ENCODE data around the gene ATP11A. TPM values are rescaled to one million over a fixed set of nuclear protein-coding genes. Genes with fewer than 3 reads are reported as not detected.

Gene ATP11A
- total RNA-seq, 1 donor from 2014 or later: 6.1 TPM

GRCh38 chr13:112790735-112791641 lies 101.2 kb downstream of the ATP11A start:
- no peak for TF ChIP-seq CTCF (IDR thresholded peaks at IDR 0.05; ENCODE audit: insufficient read depth, low read length, severe bottlenecking)
- Histone ChIP-seq H3K36me3 (ENCODE audit: control insufficient read depth, insufficient read depth, low read length) (no peaks in the 10 kb centered on the region), H3K4me3 (ENCODE audit: low read depth, low read length) (no peak overlapping the region), H3K27me3 (ENCODE audit: control insufficient read depth, insufficient read depth, low read length) (no peaks in the 10 kb centered on the region)
- DNase-seq (ENCODE audit: low read depth) (peak; percentile 23), FAIRE-seq (no peak)

- TF ChIP-seq CTCF (IDR thresholded peaks at IDR 0.05; ENCODE audit: insufficient read depth, low read length, severe bottlenecking): no peak
- Histone ChIP-seq H3K4me3 (ENCODE audit: low read depth, low read length) (no peak overlapping the region), H3K36me3 (ENCODE audit: control insufficient read depth, insufficient read depth, low read length) (no peaks in the 10 kb centered on the region), H3K27me3 (ENCODE audit: control insufficient read depth, insufficient read depth, low read length) (no peaks in the 10 kb centered on the region)
- DNase-seq (ENCODE audit: low read depth) (peak; percentile 63), FAIRE-seq (no peak)
Observed at GRCh38 chr13:112791663-112792440, 102.0 kb downstream of the ATP11A start.

GRCh38 chr13:112792511-112792910 lies 102.7 kb downstream of the ATP11A start:
- no peaks in the 10 kb centered on the region for H3K36me3 ChIP-seq (ENCODE audit: control insufficient read depth, insufficient read depth, low read length)
- no peak for FAIRE-seq
- no peak overlapping the region for H3K4me3 ChIP-seq (ENCODE audit: low read depth, low read length)
- TF ChIP-seq CTCF (IDR thresholded peaks at IDR 0.05; ENCODE audit: insufficient read depth, low read length, severe bottlenecking): no peak
- no peak for DNase-seq (ENCODE audit: low read depth)
- no peaks in the 10 kb centered on the region for H3K27me3 ChIP-seq (ENCODE audit: control insufficient read depth, insufficient read depth, low read length)

- FAIRE-seq: no peak
- H3K4me3 ChIP-seq (ENCODE audit: low read depth, low read length): no peak overlapping the region
- H3K27me3 ChIP-seq (ENCODE audit: control insufficient read depth, insufficient read depth, low read length): no peaks in the 10 kb centered on the region
- no peaks in the 10 kb centered on the region for H3K36me3 ChIP-seq (ENCODE audit: control insufficient read depth, insufficient read depth, low read length)
- DNase-seq (ENCODE audit: low read depth): no peak
- TF ChIP-seq CTCF (IDR thresholded peaks at IDR 0.05; ENCODE audit: insufficient read depth, low read length, severe bottlenecking): no peak
Observed at GRCh38 chr13:112793545-112794445, 104.0 kb downstream of the ATP11A start.

- no peak for DNase-seq (ENCODE audit: low read depth)
- no peak for FAIRE-seq
- TF ChIP-seq CTCF (IDR thresholded peaks at IDR 0.05; ENCODE audit: insufficient read depth, low read length, severe bottlenecking): no peak
Observed at GRCh38 chr13:112795277-112795676, 105.4 kb downstream of the ATP11A start.

More at GRCh38 chr13:112795277-112795676, 105.4 kb downstream of the ATP11A start:
- Histone ChIP-seq H3K4me3 (ENCODE audit: low read depth, low read length) (no peak overlapping the region), H3K27me3 (ENCODE audit: control insufficient read depth, insufficient read depth, low read length) (no peaks in the 10 kb centered on the region), H3K36me3 (ENCODE audit: control insufficient read depth, insufficient read depth, low read length) (no peaks in the 10 kb centered on the region)
